GM12875 (cell line): ENCODE data around the gene EHD4.

Experiments used
- H3K4me3 ChIP-seq: one replicate; pipeline ENCODE4 v1.5.1; 2011; ENCODE audit warnings: low read depth, low read length, control low read depth
- CTCF ChIP-seq: IDR thresholded peaks from 2 replicates; pipeline ENCODE4 v1.5.1; 2011; ENCODE audit warnings: low read depth, mild to moderate bottlenecking, control low read depth, inconsistent platforms, low read length, moderate library complexity, borderline replicate concordance; ENCODE audit not compliant: insufficient read depth

Gene EHD4

GRCh38 chr15:41881086-41881485, 91.3 kb downstream of the EHD4 start:
- no peak for TF ChIP-seq CTCF
- no peak overlapping the region for H3K4me3 ChIP-seq

GRCh38 chr15:41880156-41880877, 92.0 kb downstream of the EHD4 start:
- no peak for TF ChIP-seq CTCF

GRCh38 chr15:41879321-41879845, 93.0 kb downstream of the EHD4 start:
- TF ChIP-seq CTCF: no peak
- H3K4me3 ChIP-seq: no peak overlapping the region

More at GRCh38 chr15:41880156-41880877, 92.0 kb downstream of the EHD4 start:
- no peak overlapping the region for H3K4me3 ChIP-seq

- TF ChIP-seq CTCF: no peak
- H3K4me3 ChIP-seq: no peak overlapping the region
Measured at GRCh38 chr15:41878355-41878699, 94.0 kb downstream of the EHD4 start.

- no peak overlapping the region for H3K4me3 ChIP-seq
- no peak for TF ChIP-seq CTCF
Measured at GRCh38 chr15:41877631-41878354, 94.6 kb downstream of the EHD4 start.

GRCh38 chr15:41876689-41877088, 95.7 kb downstream of the EHD4 start:
- TF ChIP-seq CTCF: no peak
- H3K4me3 ChIP-seq: no peak overlapping the region

GRCh38 chr15:41876007-41876406, 96.3 kb downstream of the EHD4 start:
- TF ChIP-seq CTCF: no peak
- H3K4me3 ChIP-seq: no peak overlapping the region
